T-helper 2 cell treated with Interferon-gamma antibody and Interleukin-4, amounts not matched to agents 5 μg/mL and 100 μg/mL, for 36 hours (primary cell): ENCODE measurements around the gene KDM1B.

ENCODE experiments used
- DNase-seq: peaks from one replicate; pipeline ENCODE4 v3.0.0; 2021; ENCODE audit warnings: low spot score
- H3K27ac Mint-ChIP-seq: one replicate; pipeline ENCODE4 v1.8.0; 2021; ENCODE audit warnings: mild to moderate bottlenecking, mixed read lengths
- H3K27me3 Mint-ChIP-seq: one replicate; pipeline ENCODE4 v1.8.0; 2021; ENCODE audit warnings: low read depth, mixed read lengths
- H3K36me3 Mint-ChIP-seq: one replicate; pipeline ENCODE4 v1.8.0; 2021; ENCODE audit warnings: low read depth, mixed read lengths
- H3K4me1 Mint-ChIP-seq: one replicate; pipeline ENCODE4 v1.8.0; 2021; ENCODE audit warnings: low read depth, mixed read lengths
- H3K4me3 Mint-ChIP-seq: one replicate; pipeline ENCODE4 v1.8.0; 2022; ENCODE audit warnings: mild to moderate bottlenecking, moderate library complexity, mixed read lengths
- H3K9me3 Mint-ChIP-seq: one replicate; pipeline ENCODE4 v1.8.0; 2021; ENCODE audit warnings: mixed read lengths

KDM1B gene

GRCh38 chr6:18241208-18242038, 86.2 kb downstream of the KDM1B start:
- Mint-ChIP-seq H3K9me3 (peaks cover 6% of the 10 kb centered on the region), H3K27me3 (no peaks in the 10 kb centered on the region), H3K4me3 (no peak overlapping the region), H3K36me3 (peaks cover 74% of the 10 kb centered on the region), H3K4me1 (peaks cover 36% of the 10 kb centered on the region), H3K27ac (peak overlapping the region; percentile 56)
- no peak for DNase-seq

GRCh38 chr6:18242062-18242851, 87.0 kb downstream of the KDM1B start:
- DNase-seq, result no peak

GRCh38 chr6:18243302-18243893, 88.2 kb downstream of the KDM1B start:
- peaks cover 43% of the 10 kb centered on the region for H3K4me1 Mint-ChIP-seq
- no peaks in the 10 kb centered on the region for H3K27me3 Mint-ChIP-seq
- peaks cover 77% of the 10 kb centered on the region for H3K36me3 Mint-ChIP-seq
- H3K4me3 Mint-ChIP-seq, result no peak overlapping the region
- peaks cover 6% of the 10 kb centered on the region for H3K9me3 Mint-ChIP-seq
- no peak for DNase-seq
- H3K27ac Mint-ChIP-seq, result peak overlapping the region; percentile 52

More at GRCh38 chr6:18242062-18242851, 87.0 kb downstream of the KDM1B start:
- Mint-ChIP-seq H3K9me3 (peaks cover 6% of the 10 kb centered on the region), H3K4me1 (peaks cover 41% of the 10 kb centered on the region), H3K4me3 (no peak overlapping the region), H3K36me3 (peaks cover 78% of the 10 kb centered on the region), H3K27me3 (no peaks in the 10 kb centered on the region), H3K27ac (peak overlapping the region; percentile 67)

GRCh38 chr6:18244251-18244650, 89.0 kb downstream of the KDM1B start:
- Mint-ChIP-seq H3K4me3 (no peak overlapping the region), H3K36me3 (peaks cover 82% of the 10 kb centered on the region), H3K27ac (no peak overlapping the region), H3K4me1 (peaks cover 48% of the 10 kb centered on the region), H3K9me3 (peaks cover 6% of the 10 kb centered on the region), H3K27me3 (no peaks in the 10 kb centered on the region)
- no peak for DNase-seq

GRCh38 chr6:18245079-18245478, 89.9 kb downstream of the KDM1B start:
- H3K4me3 Mint-ChIP-seq, result no peak overlapping the region
- no peak for DNase-seq
- H3K9me3 Mint-ChIP-seq, result peaks cover 6% of the 10 kb centered on the region
- peak overlapping the region; percentile 50 for H3K27ac Mint-ChIP-seq
- peaks cover 52% of the 10 kb centered on the region for H3K4me1 Mint-ChIP-seq
- H3K27me3 Mint-ChIP-seq, result no peaks in the 10 kb centered on the region
- H3K36me3 Mint-ChIP-seq, result peaks cover 86% of the 10 kb centered on the region

GRCh38 chr6:18245642-18246041, 90.4 kb downstream of the KDM1B start:
- H3K36me3 Mint-ChIP-seq, result peaks cover 86% of the 10 kb centered on the region
- peaks cover 6% of the 10 kb centered on the region for H3K9me3 Mint-ChIP-seq
- no peaks in the 10 kb centered on the region for H3K27me3 Mint-ChIP-seq
- DNase-seq, result no peak
- no peak overlapping the region for H3K27ac Mint-ChIP-seq
- H3K4me3 Mint-ChIP-seq, result no peak overlapping the region
- peaks cover 52% of the 10 kb centered on the region for H3K4me1 Mint-ChIP-seq

- H3K4me3 Mint-ChIP-seq, result no peak overlapping the region
- peaks cover 51% of the 10 kb centered on the region for H3K4me1 Mint-ChIP-seq
- peaks cover 84% of the 10 kb centered on the region for H3K36me3 Mint-ChIP-seq
- H3K27me3 Mint-ChIP-seq, result no peaks in the 10 kb centered on the region
- no peak overlapping the region for H3K27ac Mint-ChIP-seq
- DNase-seq, result no peak
- H3K9me3 Mint-ChIP-seq, result peaks cover 6% of the 10 kb centered on the region
Measured at GRCh38 chr6:18246205-18246604, 91.0 kb downstream of the KDM1B start.

- Mint-ChIP-seq H3K4me3 (no peak overlapping the region), H3K36me3 (peaks cover 85% of the 10 kb centered on the region), H3K9me3 (peaks cover 6% of the 10 kb centered on the region), H3K27ac (no peak overlapping the region), H3K27me3 (no peaks in the 10 kb centered on the region), H3K4me1 (peaks cover 44% of the 10 kb centered on the region)
- no peak for DNase-seq
Measured at GRCh38 chr6:18247002-18247401, 91.8 kb downstream of the KDM1B start.

GRCh38 chr6:18248698-18249097, 93.5 kb downstream of the KDM1B start:
- H3K36me3 Mint-ChIP-seq, result peaks cover 80% of the 10 kb centered on the region
- peaks cover 34% of the 10 kb centered on the region for H3K4me1 Mint-ChIP-seq
- peaks cover 6% of the 10 kb centered on the region for H3K9me3 Mint-ChIP-seq
- H3K27me3 Mint-ChIP-seq, result no peaks in the 10 kb centered on the region
- H3K4me3 Mint-ChIP-seq, result no peak overlapping the region
- no peak for DNase-seq
- H3K27ac Mint-ChIP-seq, result no peak overlapping the region

GRCh38 chr6:18249271-18249670, 94.0 kb downstream of the KDM1B start:
- Mint-ChIP-seq H3K4me1 (peaks cover 31% of the 10 kb centered on the region), H3K27ac (peak overlapping the region; percentile 47)

GRCh38 chr6:18253635-18254034, 98.4 kb downstream of the KDM1B start:
- Mint-ChIP-seq H3K4me1 (peaks cover 24% of the 10 kb centered on the region), H3K27me3 (no peaks in the 10 kb centered on the region), H3K27ac (no peak overlapping the region), H3K4me3 (no peak overlapping the region), H3K9me3 (no peaks in the 10 kb centered on the region), H3K36me3 (peaks cover 73% of the 10 kb centered on the region)
- no peak for DNase-seq

More at GRCh38 chr6:18249271-18249670, 94.0 kb downstream of the KDM1B start:
- Mint-ChIP-seq H3K4me3 (no peak overlapping the region), H3K9me3 (peaks cover 6% of the 10 kb centered on the region), H3K36me3 (peaks cover 75% of the 10 kb centered on the region), H3K27me3 (no peaks in the 10 kb centered on the region)
- no peak for DNase-seq

GRCh38 chr6:18254793-18255192, 99.6 kb downstream of the KDM1B start:
- no peaks in the 10 kb centered on the region for H3K27me3 Mint-ChIP-seq
- no peak for DNase-seq
- no peak overlapping the region for H3K4me3 Mint-ChIP-seq
- H3K27ac Mint-ChIP-seq, result no peak overlapping the region
- no peaks in the 10 kb centered on the region for H3K9me3 Mint-ChIP-seq
- peaks cover 69% of the 10 kb centered on the region for H3K36me3 Mint-ChIP-seq
- peaks cover 24% of the 10 kb centered on the region for H3K4me1 Mint-ChIP-seq

GRCh38 chr6:18259675-18260447, 104.6 kb downstream of the KDM1B start:
- no peak for DNase-seq
- Mint-ChIP-seq H3K4me3 (peak overlapping the region; percentile 88), H3K36me3 (peaks cover 78% of the 10 kb centered on the region), H3K9me3 (no peaks in the 10 kb centered on the region), H3K27me3 (no peaks in the 10 kb centered on the region), H3K4me1 (peaks cover 47% of the 10 kb centered on the region), H3K27ac (peak overlapping the region; percentile 43)
